ENCODE measurements around the gene HTT. TPM values are rescaled to one million over a fixed set of nuclear protein-coding genes. Genes with fewer than 3 reads are reported as not detected.

The HTT gene
- total RNA-seq, 1 experiment from 2014 or later, result 18.4 TPM

- H3K27me3 ChIP-seq (ENCODE audit: low read length), result no peaks in the 10 kb centered on the region
- no peaks in the 10 kb centered on the region for H3K4me1 ChIP-seq (ENCODE audit: insufficient read depth, low read length)
- POLR2A ChIA-PET (ENCODE audit: unreplicated experiment), result no interaction called here
- H3K9me3 ChIP-seq (ENCODE audit: low read length), result no peaks in the 10 kb centered on the region
- no peak overlapping the region for H3K4me2 ChIP-seq (ENCODE audit: low read length)
- peaks cover 12% of the 10 kb centered on the region for H3K36me3 ChIP-seq (ENCODE audit: low read depth, low read length)
- H3F3A ChIP-seq (ENCODE audit: low read length, unreplicated experiment), result no peaks in the 10 kb centered on the region
- intact Hi-C loops (cut with micrococcal nuclease), result no loop called here
- H3K27ac ChIP-seq (ENCODE audit: low read length), result no peak overlapping the region
- CTCF ChIA-PET, result no interaction called here
- no peaks in the 10 kb centered on the region for H4K20me1 ChIP-seq (ENCODE audit: low read length)
- H3K4me3 ChIP-seq (ENCODE audit: low read length), result no peak overlapping the region
- no peak overlapping the region for H3K9ac ChIP-seq (ENCODE audit: low read length)
- no peak for ATAC-seq
- H2AFZ ChIP-seq (ENCODE audit: low read length), result no peak overlapping the region
- no peaks in the 10 kb centered on the region for H3K79me2 ChIP-seq (ENCODE audit: low read length)
- BruUV-seq (replicated peaks), result no TSS peak
- no peaks in the 10 kb centered on the region for H3K9me2 ChIP-seq (replicated peaks; ENCODE audit: low read length)
- no peak for DNase-seq
- TF ChIP-seq EZH2 (IDR thresholded peaks at IDR 0.05; ENCODE audit: low read length, unreplicated experiment), result no peak
- TF ChIP-seq EZH2phosphoT487 (IDR thresholded peaks at IDR 0.05; ENCODE audit: borderline replicate concordance, low read length), result no peak
- no peak for TF ChIP-seq CTCF (conservative IDR thresholded peaks at IDR 0.05; ENCODE audit: low read depth, low read length)
These were observed 20.2 kb upstream of the HTT start for GRCh38 chr4:3054169-3054759.

DNA sequence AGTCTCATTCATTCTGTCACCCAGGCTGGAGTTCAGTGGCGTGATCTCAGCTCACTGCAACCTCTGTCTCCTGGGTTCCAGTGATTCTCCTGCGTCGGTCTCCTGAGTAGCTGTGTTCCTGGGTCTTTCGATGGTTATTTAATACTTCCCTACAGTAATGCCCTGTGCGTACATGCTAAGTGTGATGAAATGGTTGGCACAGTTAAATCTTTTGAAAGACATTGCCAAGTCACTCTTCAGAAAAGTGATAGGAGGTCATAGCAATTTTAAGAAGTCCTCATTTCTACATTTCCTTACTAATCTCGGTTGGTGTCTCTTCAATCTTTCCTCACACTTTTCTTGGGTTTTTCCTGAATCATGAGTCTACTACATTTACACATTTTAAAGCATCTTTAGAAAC lies 14.5 kb upstream of the HTT start:
- intact Hi-C loops (cut with micrococcal nuclease), result no loop called here
- ChIA-PET CTCF (no interaction called here), POLR2A (ENCODE audit: unreplicated experiment) (no interaction called here)
- no peaks in the 10 kb centered on the region for H3K9me2 ChIP-seq (replicated peaks; ENCODE audit: low read length)
- TF ChIP-seq CTCF (conservative IDR thresholded peaks at IDR 0.05; ENCODE audit: low read depth, low read length) (no peak), EZH2 (IDR thresholded peaks at IDR 0.05; ENCODE audit: low read length, unreplicated experiment) (no peak), EZH2phosphoT487 (IDR thresholded peaks at IDR 0.05; ENCODE audit: borderline replicate concordance, low read length) (no peak)
- no peak overlapping the region for H3K9ac ChIP-seq (ENCODE audit: low read length)
- H3K4me1 ChIP-seq (ENCODE audit: insufficient read depth, low read length), result no peaks in the 10 kb centered on the region
- H3K27me3 ChIP-seq (ENCODE audit: low read length), result no peaks in the 10 kb centered on the region
- H3K79me2 ChIP-seq (ENCODE audit: low read length), result no peaks in the 10 kb centered on the region
- H3K36me3 ChIP-seq (ENCODE audit: low read depth, low read length), result peaks cover 8% of the 10 kb centered on the region
- H4K20me1 ChIP-seq (ENCODE audit: low read length), result no peaks in the 10 kb centered on the region
- ATAC-seq, result no peak
- no peaks in the 10 kb centered on the region for H3K9me3 ChIP-seq (ENCODE audit: low read length)
- DNase-seq, result no peak
- H3K4me3 ChIP-seq (ENCODE audit: low read length), result no peak overlapping the region
- BruUV-seq (replicated peaks), result no TSS peak
- H3K4me2 ChIP-seq (ENCODE audit: low read length), result no peak overlapping the region
- no peak overlapping the region for H3K27ac ChIP-seq (ENCODE audit: low read length)
- H2AFZ ChIP-seq (ENCODE audit: low read length), result no peak overlapping the region
- no peaks in the 10 kb centered on the region for H3F3A ChIP-seq (ENCODE audit: low read length, unreplicated experiment)

DNA sequence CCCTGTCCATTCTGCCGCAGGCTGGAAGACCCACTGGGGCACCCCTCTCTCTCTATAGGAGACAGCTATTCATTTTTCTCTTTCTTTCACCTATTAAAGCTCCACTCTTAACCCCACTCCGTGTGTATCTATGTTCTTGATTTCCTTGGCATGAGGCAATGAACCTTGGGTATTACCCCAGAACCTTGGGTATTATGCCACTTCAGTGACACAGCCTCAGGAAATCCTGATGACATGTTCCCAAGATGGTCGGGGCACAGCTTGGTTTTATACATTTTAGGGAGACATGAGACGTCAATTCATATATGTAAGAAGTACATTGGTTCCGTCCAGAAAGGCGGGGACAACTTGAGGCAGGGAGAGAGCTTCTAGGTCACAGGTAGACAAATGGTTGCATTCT lies 13.5 kb upstream of the HTT start:
- Histone ChIP-seq H3K27me3 (ENCODE audit: low read length) (no peaks in the 10 kb centered on the region), H3K9ac (ENCODE audit: low read length) (no peak overlapping the region), H3K79me2 (ENCODE audit: low read length) (no peaks in the 10 kb centered on the region), H3K4me2 (ENCODE audit: low read length) (no peak overlapping the region), H2AFZ (ENCODE audit: low read length) (no peak overlapping the region), H3K27ac (ENCODE audit: low read length) (no peak overlapping the region), H3K9me2 (replicated peaks; ENCODE audit: low read length) (no peaks in the 10 kb centered on the region), H3K4me1 (ENCODE audit: insufficient read depth, low read length) (no peaks in the 10 kb centered on the region), H3K4me3 (ENCODE audit: low read length) (no peak overlapping the region), H3F3A (ENCODE audit: low read length, unreplicated experiment) (no peaks in the 10 kb centered on the region), H4K20me1 (ENCODE audit: low read length) (no peaks in the 10 kb centered on the region), H3K36me3 (ENCODE audit: low read depth, low read length) (peaks cover 4% of the 10 kb centered on the region), H3K9me3 (ENCODE audit: low read length) (no peaks in the 10 kb centered on the region)
- intact Hi-C loops (cut with micrococcal nuclease), result no loop called here
- TF ChIP-seq EZH2 (IDR thresholded peaks at IDR 0.05; ENCODE audit: low read length, unreplicated experiment) (no peak), EZH2phosphoT487 (IDR thresholded peaks at IDR 0.05; ENCODE audit: borderline replicate concordance, low read length) (no peak), CTCF (conservative IDR thresholded peaks at IDR 0.05; ENCODE audit: low read depth, low read length) (no peak)
- POLR2A ChIA-PET (ENCODE audit: unreplicated experiment), result no interaction called here
- CTCF ChIA-PET, result no interaction called here
- no TSS peak for BruUV-seq (replicated peaks)
- ATAC-seq (no peak), DNase-seq (no peak)
